ENCODE data around the gene PLCL2.

Gene PLCL2

GRCh38 chr3:17050071-17050470 is 165.3 kb downstream of the PLCL2 start:
- no peak for DNase-seq

GRCh38 chr3:17050506-17050905 is 165.8 kb downstream of the PLCL2 start:
- no peak for DNase-seq

GRCh38 chr3:17052363-17052762 is 167.6 kb downstream of the PLCL2 start:
- DNase-seq, result no peak

- DNase-seq, result no peak
These were observed 169.7 kb downstream of the PLCL2 start for GRCh38 chr3:17054301-17054981.

- DNase-seq, result no peak
These were observed 170.2 kb downstream of the PLCL2 start for GRCh38 chr3:17054982-17055343.

- DNase-seq, result peak; percentile 92
These were observed 170.9 kb downstream of the PLCL2 start for GRCh38 chr3:17055374-17056276.

- DNase-seq, result peak; percentile 93
These were observed 172.6 kb downstream of the PLCL2 start for GRCh38 chr3:17057321-17057720.

- no peak for DNase-seq
These were observed 175.3 kb downstream of the PLCL2 start for GRCh38 chr3:17059989-17060550.

GRCh38 chr3:17061005-17061404 is 176.2 kb downstream of the PLCL2 start:
- no peak for DNase-seq

- DNase-seq, result no peak
These were observed 178.0 kb downstream of the PLCL2 start for GRCh38 chr3:17062736-17063135.

- DNase-seq, result no peak
These were observed 178.8 kb downstream of the PLCL2 start for GRCh38 chr3:17063596-17063995.

- no peak for DNase-seq
These were observed 180.6 kb downstream of the PLCL2 start for GRCh38 chr3:17065315-17065714.

GRCh38 chr3:17065881-17066280 is 181.1 kb downstream of the PLCL2 start:
- no peak for DNase-seq

- no peak for DNase-seq
These were observed 185.0 kb downstream of the PLCL2 start for GRCh38 chr3:17069754-17070153.

GRCh38 chr3:17070161-17070959 is 185.6 kb downstream of the PLCL2 start:
- peak; percentile 34 for DNase-seq

- no peak for DNase-seq
These were observed 189.8 kb downstream of the PLCL2 start for GRCh38 chr3:17074559-17074958.

GRCh38 chr3:17075358-17075757 is 190.6 kb downstream of the PLCL2 start:
- no peak for DNase-seq

- DNase-seq, result no peak
These were observed 191.2 kb downstream of the PLCL2 start for GRCh38 chr3:17075907-17076306.

- DNase-seq, result no peak
These were observed 192.3 kb downstream of the PLCL2 start for GRCh38 chr3:17076940-17077605.

- DNase-seq, result no peak
These were observed 192.9 kb downstream of the PLCL2 start for GRCh38 chr3:17077606-17078005.

- DNase-seq, result no peak
These were observed 194.2 kb downstream of the PLCL2 start for GRCh38 chr3:17078926-17079465.

GRCh38 chr3:17079933-17080332 is 195.2 kb downstream of the PLCL2 start:
- DNase-seq, result no peak
